Activated CD4-positive, alpha-beta T cell treated with anti-CD3 and anti-CD28 coated beads, Interleukin-2, amount 50 U/mL, for 16 hours (primary cell): ENCODE measurements around the gene PARP16.

ENCODE experiments used
- DNase-seq: peaks from one replicate; pipeline ENCODE4 v3.0.0-alpha.2; 2020

The PARP16 gene

GRCh38 chr15:65286704-65287519 is at the start of gene PARP16:
Gene PARP16, minus strand, starts transcription at chr15:65286883. Its CDS starts 457 bp downstream, at chr15:65286426.
- DNase-seq: peak; percentile 94

GRCh38 chr15:65335278-65336055 is 48.8 kb upstream of the PARP16 start:
- no peak for DNase-seq

GRCh38 chr15:65334586-65335231 is 48.0 kb upstream of the PARP16 start:
- DNase-seq: no peak

GRCh38 chr15:65333856-65334255 is 47.2 kb upstream of the PARP16 start:
- DNase-seq: no peak

GRCh38 chr15:65333148-65333820 is 46.6 kb upstream of the PARP16 start:
- DNase-seq: no peak

- no peak for DNase-seq
These were observed 45.9 kb upstream of the PARP16 start for GRCh38 chr15:65332391-65333147.

- no peak for DNase-seq
These were observed 45.1 kb upstream of the PARP16 start for GRCh38 chr15:65331811-65332210.

- no peak for DNase-seq
These were observed 44.4 kb upstream of the PARP16 start for GRCh38 chr15:65330934-65331645.

GRCh38 chr15:65329984-65330735 is 43.5 kb upstream of the PARP16 start:
- no peak for DNase-seq

GRCh38 chr15:65329288-65329983 is 42.8 kb upstream of the PARP16 start:
- DNase-seq: no peak

- DNase-seq: no peak
These were observed 42.0 kb upstream of the PARP16 start for GRCh38 chr15:65328506-65329287.

- DNase-seq: no peak
These were observed 41.1 kb upstream of the PARP16 start for GRCh38 chr15:65327651-65328393.

GRCh38 chr15:65326818-65327217 is 40.1 kb upstream of the PARP16 start:
- no peak for DNase-seq

GRCh38 chr15:65326117-65326526 is 39.4 kb upstream of the PARP16 start:
- no peak for DNase-seq

- no peak for DNase-seq
These were observed 36.4 kb upstream of the PARP16 start for GRCh38 chr15:65323071-65323511.

- peak; percentile 81 for DNase-seq
These were observed 32.2 kb upstream of the PARP16 start for GRCh38 chr15:65318870-65319356.

- DNase-seq: no peak
These were observed 25.8 kb upstream of the PARP16 start for GRCh38 chr15:65312400-65312916.

- DNase-seq: no peak
These were observed 25.1 kb upstream of the PARP16 start for GRCh38 chr15:65311760-65312159.
